Measurements from ENCODE around the gene PPP1R37. TPM values are rescaled to one million over a fixed set of nuclear protein-coding genes. Genes with fewer than 3 reads are reported as not detected.

The PPP1R37 gene
- 10 to 100 TPM; 20.9 to 21.2 TPM for total RNA-seq

- Mint-ChIP-seq H3K27me3 (no peaks in the 10 kb centered on the region), H3K27ac (peak within 1 kb of the TSS; percentile 96), H3K4me3 (peak within 1 kb of the TSS; percentile 89), H3K36me3 (ENCODE audit: low read depth) (peaks cover 38% of the 10 kb centered on the region), H3K9me3 (no peaks in the 10 kb centered on the region), H3K4me1 (ENCODE audit: low read depth) (peaks cover 53% of the 10 kb centered on the region)
- ATAC-seq (peak; percentile 79), DNase-seq (peak; percentile 93)
- peak; percentile 41 for TF ChIP-seq CTCF (IDR thresholded peaks at IDR 0.05)
- ChIA-PET POLR2A (interaction anchor here (0.7 to 2.6 kb wide), 16 partner anchors 9 to 183 kb away, joined by 3 to 18 read pairs (median 6); partner anchors contain the start of genes BLOC1S3, GEMIN7 and TRAPPC6A), CTCF (interaction anchor here (0.7 to 2.9 kb wide), 12 partner anchors 9 to 310 kb away, joined by 3 to 14 read pairs (median 4); partner anchors contain the start of genes BLOC1S3, CLASRP, GEMIN7 and TRAPPC6A)
- intact Hi-C loops (cut with micrococcal nuclease) = no loop called here
Measured at GRCh38 chr19:45092747-45093678, at the start of gene PPP1R37. PPP1R37 (plus strand) TSS chr19:45093179; CDS start chr19:45093326, 147 bp downstream.

- POLR2A ChIA-PET = no interaction called here
- intact Hi-C loops (cut with micrococcal nuclease) = no loop called here
- TF ChIP-seq CTCF (IDR thresholded peaks at IDR 0.05) = no peak
- DNase-seq (no peak), ATAC-seq (no peak)
- Mint-ChIP-seq H3K4me3 (no peak overlapping the region), H3K27me3 (no peaks in the 10 kb centered on the region), H3K36me3 (ENCODE audit: low read depth) (peaks cover 28% of the 10 kb centered on the region), H3K9me3 (no peaks in the 10 kb centered on the region), H3K27ac (peak overlapping the region; percentile 12), H3K4me1 (ENCODE audit: low read depth) (peaks cover 49% of the 10 kb centered on the region)
- CTCF ChIA-PET = interaction anchor here (0.9 to 2.3 kb wide), 2 partner anchors 14 to 20 kb away, joined by 3 to 8 read pairs; no protein-coding TSS in a partner anchor
Measured at GRCh38 chr19:45045671-45046353, 47.2 kb upstream of the PPP1R37 start.

GRCh38 chr19:45046355-45046754 is 46.6 kb upstream of the PPP1R37 start:
- CTCF ChIA-PET = interaction anchor here (1.6 to 2.3 kb wide), 2 partner anchors 13 kb away, joined by 7 to 8 read pairs; no protein-coding TSS in a partner anchor
- H3K27me3 Mint-ChIP-seq = no peaks in the 10 kb centered on the region
- H3K9me3 Mint-ChIP-seq = no peaks in the 10 kb centered on the region
- no peak for TF ChIP-seq CTCF (IDR thresholded peaks at IDR 0.05)
- intact Hi-C loops (cut with micrococcal nuclease) = no loop called here
- peak overlapping the region; percentile 12 for H3K27ac Mint-ChIP-seq
- H3K4me3 Mint-ChIP-seq = no peak overlapping the region
- H3K36me3 Mint-ChIP-seq (ENCODE audit: low read depth) = peaks cover 28% of the 10 kb centered on the region
- POLR2A ChIA-PET = no interaction called here
- peaks cover 46% of the 10 kb centered on the region for H3K4me1 Mint-ChIP-seq (ENCODE audit: low read depth)
- DNase-seq (no peak), ATAC-seq (no peak)

GRCh38 chr19:45047188-45047797 is 45.7 kb upstream of the PPP1R37 start:
- intact Hi-C loops (cut with micrococcal nuclease) = no loop called here
- ChIA-PET POLR2A (interaction anchor here (0.7 kb wide), 1 partner anchor 9 kb away, joined by 4 read pairs; no protein-coding TSS in a partner anchor), CTCF (interaction anchor here (1.6 kb wide), 1 partner anchor 12 kb away, joined by 7 read pairs; no protein-coding TSS in a partner anchor)
- Mint-ChIP-seq H3K4me3 (peak overlapping the region; percentile 15), H3K9me3 (no peaks in the 10 kb centered on the region), H3K36me3 (ENCODE audit: low read depth) (peaks cover 22% of the 10 kb centered on the region), H3K27ac (peak overlapping the region; percentile 55), H3K4me1 (ENCODE audit: low read depth) (peaks cover 37% of the 10 kb centered on the region), H3K27me3 (no peaks in the 10 kb centered on the region)
- no peak for DNase-seq
- no peak for TF ChIP-seq CTCF (IDR thresholded peaks at IDR 0.05)
- peak; percentile 37 for ATAC-seq
